ENCODE results near the gene BCL7A.
"Not testable (repeated sequence)": the region's sequence is repeated elsewhere in the genome, so short reads cannot be mapped to it uniquely, and the experiment has no call there.

BCL7A gene

DNA sequence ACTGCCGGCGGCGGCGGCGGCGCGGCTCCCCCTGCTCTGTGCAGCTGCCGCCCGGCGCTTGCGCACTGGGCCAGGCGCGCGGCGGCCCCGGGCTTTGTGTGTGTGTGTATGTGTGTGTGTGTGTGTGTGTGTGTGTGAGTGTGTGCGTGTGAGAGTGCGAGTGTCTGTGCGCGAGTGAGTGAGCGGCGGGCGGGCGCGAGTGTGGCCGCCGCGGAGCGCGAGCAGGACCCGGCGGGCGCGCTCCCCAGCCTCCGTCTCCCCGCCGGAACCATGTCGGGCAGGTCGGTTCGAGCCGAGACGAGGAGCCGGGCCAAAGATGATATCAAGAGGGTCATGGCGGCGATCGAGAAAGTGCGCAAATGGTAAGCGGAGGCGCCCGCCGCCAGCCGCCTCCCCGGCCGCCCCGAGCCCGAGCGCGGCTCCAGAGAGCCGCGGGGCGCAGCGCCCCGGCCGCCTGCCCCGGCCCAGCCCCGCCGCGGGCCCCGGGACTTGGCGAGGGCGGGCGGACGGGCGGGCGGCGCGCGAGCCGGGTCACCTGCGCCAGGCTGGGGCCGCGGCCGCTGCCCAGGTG is at the start of gene BCL7A:
Gene BCL7A (plus strand): TSS at position 63 of the 571 bp plus-strand sequence. CDS start 208 bp downstream, at position 271.
- Histone ChIP-seq H3K9me3 (ENCODE audit: control insufficient read depth, insufficient read depth, low read length) (no peaks in the 10 kb centered on the region), H3K4me1 (ENCODE audit: insufficient read depth, low read length) (no peaks in the 10 kb centered on the region), H3K9ac (ENCODE audit: low read depth, low read length) (peak within 1 kb of the TSS; percentile 55), H3K36me3 (ENCODE audit: insufficient read depth, low read length) (no peaks in the 10 kb centered on the region)

DNA sequence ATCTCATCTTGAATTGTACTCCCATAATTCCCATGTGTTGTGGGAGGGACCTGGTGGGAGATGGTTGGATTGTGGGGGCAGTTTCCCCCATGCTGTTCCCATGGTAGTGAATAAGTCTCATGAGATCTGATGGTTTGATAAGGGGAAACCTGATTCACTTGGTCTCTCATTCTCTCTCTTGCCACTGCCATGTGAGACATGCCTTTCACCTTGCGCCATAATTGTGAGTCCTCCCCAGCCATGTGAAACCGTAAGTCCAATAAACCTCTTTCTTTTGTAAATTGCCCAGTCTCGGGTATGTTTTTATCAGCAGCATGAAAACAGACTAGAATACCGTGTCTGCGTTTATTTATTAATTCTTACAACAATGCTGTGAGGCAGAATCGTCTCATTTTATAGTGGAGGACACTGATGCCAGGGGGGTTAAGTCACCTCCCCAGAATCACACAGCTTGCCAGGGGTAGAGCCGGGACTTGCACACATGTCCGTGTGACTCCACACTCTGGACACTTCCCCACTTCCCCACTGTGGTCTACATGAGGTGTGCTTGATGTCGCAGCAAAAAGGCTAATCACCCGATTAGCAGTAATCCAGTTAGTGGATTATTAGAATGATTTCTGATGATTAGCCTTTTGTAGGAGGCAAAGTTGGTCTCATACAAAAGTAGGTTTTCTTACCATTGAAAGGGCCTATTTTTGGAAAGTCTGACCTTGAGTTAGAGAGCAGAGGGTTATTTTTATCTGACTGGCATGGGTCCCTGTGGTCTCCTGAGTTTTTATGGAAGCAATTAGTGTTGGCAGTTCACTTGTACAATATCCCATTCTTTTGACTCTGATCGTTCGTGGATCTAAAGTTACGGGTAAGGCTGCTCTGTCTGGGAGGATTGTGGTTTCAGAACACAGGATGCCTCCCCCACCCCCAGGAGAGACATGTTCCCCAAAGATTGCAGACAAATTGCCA is 47.4 kb upstream of the BCL7A start:
- H3K9me3 ChIP-seq (ENCODE audit: control insufficient read depth, insufficient read depth, low read length), result 0 out of 2 replicates have a peak, but pooled peaks cover 4% of the 10 kb centered on the region
- no peaks in the 10 kb centered on the region for H3K36me3 ChIP-seq (ENCODE audit: insufficient read depth, low read length)
- H3K9ac ChIP-seq (ENCODE audit: low read depth, low read length), result no peak overlapping the region
- H3K4me1 ChIP-seq (ENCODE audit: insufficient read depth, low read length), result no peaks in the 10 kb centered on the region

DNA sequence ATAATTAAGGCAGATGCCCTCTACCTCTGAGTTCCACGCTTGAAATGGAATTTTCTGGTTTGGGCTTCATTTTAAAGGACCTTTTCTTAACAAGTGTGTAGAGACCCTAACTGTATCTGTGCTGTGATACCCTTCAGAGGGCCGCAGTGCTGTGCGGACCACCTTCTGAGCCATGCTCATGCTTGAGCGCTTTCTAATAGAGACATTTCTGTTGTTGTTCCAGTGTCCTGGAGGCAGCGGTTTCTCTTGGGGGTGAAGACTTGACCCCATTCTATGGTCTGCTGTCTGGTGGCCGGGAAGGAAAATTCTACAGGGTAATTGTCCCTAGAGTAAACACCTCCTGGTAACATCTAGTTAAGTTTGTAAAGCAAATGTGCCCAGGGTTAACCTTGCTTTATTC is 46.7 kb upstream of the BCL7A start:
- H3K9me3 ChIP-seq (ENCODE audit: control insufficient read depth, insufficient read depth, low read length), result 0 out of 2 replicates have a peak, but pooled peaks cover 4% of the 10 kb centered on the region
- no peaks in the 10 kb centered on the region for H3K36me3 ChIP-seq (ENCODE audit: insufficient read depth, low read length)
- peaks cover 1% of the 10 kb centered on the region; the same call in 1 of the 2 replicates for H3K4me1 ChIP-seq (ENCODE audit: insufficient read depth, low read length)
- H3K9ac ChIP-seq (ENCODE audit: low read depth, low read length), result no peak overlapping the region

DNA sequence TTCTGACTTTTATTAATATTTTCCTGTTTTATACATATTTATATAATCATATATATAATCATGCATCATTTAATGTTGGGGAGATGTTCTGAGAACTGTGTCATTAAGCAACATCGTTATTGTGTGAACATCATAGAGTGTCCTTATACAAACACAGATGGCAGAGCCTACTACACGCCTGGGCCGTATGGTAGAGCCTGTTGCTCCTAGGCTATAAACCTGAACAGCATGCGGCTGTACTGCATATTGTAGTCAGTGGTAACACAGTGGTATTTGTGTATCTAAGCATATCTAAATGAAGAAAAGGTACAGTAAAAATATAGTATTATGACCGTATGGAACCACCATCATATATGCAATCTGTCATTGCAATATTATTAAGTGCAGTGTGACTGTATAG is 44.7 kb upstream of the BCL7A start:
- H3K36me3 ChIP-seq (ENCODE audit: insufficient read depth, low read length), result no peaks in the 10 kb centered on the region
- no peak overlapping the region for H3K9ac ChIP-seq (ENCODE audit: low read depth, low read length)
- H3K9me3 ChIP-seq (ENCODE audit: control insufficient read depth, insufficient read depth, low read length), result 0 out of 2 replicates have a peak, but pooled peaks cover 4% of the 10 kb centered on the region
- peaks cover 8% of the 10 kb centered on the region; the same call in 1 of the 2 replicates for H3K4me1 ChIP-seq (ENCODE audit: insufficient read depth, low read length)

DNA sequence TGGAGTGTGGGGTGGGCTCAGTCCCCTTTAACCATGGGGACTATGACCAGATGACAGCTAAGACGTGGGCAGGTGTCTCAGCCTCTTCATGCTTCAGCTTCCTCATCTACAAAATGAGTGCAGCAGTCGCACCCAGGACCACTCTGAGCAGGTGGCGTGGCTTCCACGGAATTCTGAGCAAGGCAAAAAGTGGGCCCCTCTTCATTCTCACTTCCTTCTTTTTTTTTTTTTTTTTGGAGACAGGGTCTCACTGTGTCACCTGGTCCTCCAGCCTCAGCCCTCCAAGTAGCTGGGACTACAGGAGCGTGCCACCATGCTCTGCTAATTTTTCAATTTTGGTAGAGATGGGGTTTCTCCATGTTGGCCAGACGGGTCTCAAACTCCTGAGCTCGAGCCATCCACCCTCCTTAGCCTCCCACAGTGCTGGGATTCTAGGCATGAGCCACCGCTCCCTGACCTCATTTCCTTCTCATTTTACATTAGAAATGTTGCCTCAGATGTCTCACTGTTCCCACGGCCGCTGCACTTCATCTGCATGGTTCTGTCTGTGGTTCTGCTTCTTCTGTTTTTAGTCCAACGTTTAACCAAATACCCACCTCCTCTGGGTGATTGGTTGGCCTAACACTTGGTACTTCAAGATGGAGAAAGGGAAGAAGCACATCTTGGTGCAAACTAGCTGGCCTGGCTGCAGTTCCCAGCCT is 41.3 kb upstream of the BCL7A start:
- peaks cover 8% of the 10 kb centered on the region; the same call in 1 of the 2 replicates for H3K4me1 ChIP-seq (ENCODE audit: insufficient read depth, low read length)
- H3K36me3 ChIP-seq (ENCODE audit: insufficient read depth, low read length), result no peaks in the 10 kb centered on the region
- H3K9ac ChIP-seq (ENCODE audit: low read depth, low read length), result no peak overlapping the region
- no peaks in the 10 kb centered on the region for H3K9me3 ChIP-seq (ENCODE audit: control insufficient read depth, insufficient read depth, low read length)

DNA sequence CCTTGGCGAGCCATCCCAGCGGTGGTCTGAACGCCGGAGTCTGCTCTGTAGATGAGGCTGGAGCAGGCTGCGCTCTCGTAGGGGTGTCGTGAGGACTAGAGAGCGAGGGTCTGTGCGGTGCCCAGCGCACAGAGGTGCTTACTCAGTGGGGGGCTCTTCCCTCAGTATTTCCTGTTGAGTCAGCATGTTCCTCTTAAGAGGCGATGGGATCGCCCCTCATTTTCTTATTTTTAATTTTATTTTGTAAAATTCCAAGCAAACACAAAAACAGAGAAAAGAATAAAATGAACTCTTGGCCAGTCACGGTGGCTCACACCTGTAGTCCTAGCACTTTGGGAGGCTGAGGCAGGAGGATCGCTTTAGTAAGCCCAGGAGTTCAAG is 40.8 kb upstream of the BCL7A start:
- Histone ChIP-seq H3K9ac (ENCODE audit: low read depth, low read length) (no peak overlapping the region), H3K9me3 (ENCODE audit: control insufficient read depth, insufficient read depth, low read length) (no peaks in the 10 kb centered on the region), H3K36me3 (ENCODE audit: insufficient read depth, low read length) (no peaks in the 10 kb centered on the region), H3K4me1 (ENCODE audit: insufficient read depth, low read length) (peaks cover 8% of the 10 kb centered on the region; the same call in 1 of the 2 replicates)

DNA sequence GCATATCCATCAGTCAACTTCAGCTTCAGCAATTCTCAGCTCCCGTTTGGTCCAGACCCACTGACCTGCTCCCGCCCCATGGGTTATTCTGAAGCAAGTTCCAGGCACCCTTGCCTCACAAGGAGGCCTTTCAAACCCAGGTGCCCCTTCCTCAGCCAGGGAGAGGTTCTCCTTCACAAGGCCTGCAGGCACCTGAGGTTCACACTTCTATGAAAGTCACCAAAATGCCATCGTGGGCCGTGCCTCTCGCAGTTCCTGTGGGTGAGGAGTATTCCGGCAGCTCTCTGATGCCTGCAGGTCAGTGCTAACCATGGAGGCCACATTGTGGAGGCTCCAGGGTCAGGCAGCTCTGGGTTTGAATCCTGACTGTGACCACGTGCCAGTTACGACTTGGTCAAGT is 40.2 kb upstream of the BCL7A start:
- H3K9ac ChIP-seq (ENCODE audit: low read depth, low read length), result no peak overlapping the region
- no peaks in the 10 kb centered on the region for H3K9me3 ChIP-seq (ENCODE audit: control insufficient read depth, insufficient read depth, low read length)
- H3K36me3 ChIP-seq (ENCODE audit: insufficient read depth, low read length), result no peaks in the 10 kb centered on the region
- H3K4me1 ChIP-seq (ENCODE audit: insufficient read depth, low read length), result peaks cover 8% of the 10 kb centered on the region; the same call in 1 of the 2 replicates

DNA sequence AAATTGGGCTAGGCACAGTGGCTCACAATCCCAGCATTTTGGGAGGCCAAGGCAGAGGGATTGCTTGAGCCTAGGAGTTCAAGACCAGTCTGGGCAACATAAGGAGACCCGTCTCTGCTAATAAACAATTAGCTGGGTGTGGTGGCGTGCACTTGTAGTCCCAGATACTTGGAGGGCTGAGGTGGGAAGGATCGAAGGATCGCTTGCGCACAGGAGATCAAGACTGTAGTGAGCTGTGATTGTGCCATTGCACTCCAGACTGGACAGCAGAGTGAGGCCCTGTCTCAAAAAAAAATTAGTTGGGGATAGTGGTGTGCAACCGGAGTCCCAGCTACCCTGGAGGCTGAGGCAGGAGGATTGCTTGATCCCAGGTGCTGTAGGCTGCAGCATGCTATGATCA is 38.7 kb upstream of the BCL7A start:
- Histone ChIP-seq H3K36me3 (ENCODE audit: insufficient read depth, low read length) (no peaks in the 10 kb centered on the region), H3K9me3 (ENCODE audit: control insufficient read depth, insufficient read depth, low read length) (no peaks in the 10 kb centered on the region), H3K4me1 (ENCODE audit: insufficient read depth, low read length) (peaks cover 8% of the 10 kb centered on the region; the same call in 1 of the 2 replicates), H3K9ac (ENCODE audit: low read depth, low read length) (no peak overlapping the region)

DNA sequence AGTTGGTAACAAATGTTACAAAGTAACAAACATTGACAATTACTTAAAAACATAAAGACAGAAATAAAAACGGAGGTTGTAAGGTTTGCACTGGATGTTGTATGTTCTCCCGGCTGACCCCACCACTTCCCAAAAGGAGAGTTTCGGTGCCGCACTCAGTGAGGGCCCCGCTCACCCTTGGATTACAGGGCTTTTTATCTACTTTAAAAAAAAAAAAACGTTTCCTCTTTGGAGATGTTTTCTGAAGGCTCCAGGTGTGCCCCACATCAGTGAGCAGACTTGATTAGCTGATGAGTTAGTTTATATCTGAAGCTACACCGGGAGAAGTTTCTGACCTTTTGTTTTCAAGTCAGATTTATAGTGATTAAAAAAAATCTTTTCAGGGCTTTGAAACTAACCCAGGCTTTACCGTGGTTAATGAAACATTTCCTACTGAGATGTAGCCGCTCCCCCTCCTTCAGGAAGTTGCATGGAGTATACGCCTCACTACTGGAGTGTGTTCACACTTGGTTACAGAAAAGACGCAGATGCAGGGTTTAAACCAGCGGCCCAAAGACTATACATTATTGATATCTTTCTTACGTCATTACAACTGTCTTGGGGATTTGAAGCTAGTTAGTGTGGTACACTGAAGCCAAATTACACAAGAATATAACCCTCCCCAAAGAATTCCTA is 38.0 kb upstream of the BCL7A start:
- no peaks in the 10 kb centered on the region for H3K9me3 ChIP-seq (ENCODE audit: control insufficient read depth, insufficient read depth, low read length)
- H3K9ac ChIP-seq (ENCODE audit: low read depth, low read length), result no peak overlapping the region
- peaks cover 8% of the 10 kb centered on the region; the same call in 1 of the 2 replicates for H3K4me1 ChIP-seq (ENCODE audit: insufficient read depth, low read length)
- no peaks in the 10 kb centered on the region for H3K36me3 ChIP-seq (ENCODE audit: insufficient read depth, low read length)

DNA sequence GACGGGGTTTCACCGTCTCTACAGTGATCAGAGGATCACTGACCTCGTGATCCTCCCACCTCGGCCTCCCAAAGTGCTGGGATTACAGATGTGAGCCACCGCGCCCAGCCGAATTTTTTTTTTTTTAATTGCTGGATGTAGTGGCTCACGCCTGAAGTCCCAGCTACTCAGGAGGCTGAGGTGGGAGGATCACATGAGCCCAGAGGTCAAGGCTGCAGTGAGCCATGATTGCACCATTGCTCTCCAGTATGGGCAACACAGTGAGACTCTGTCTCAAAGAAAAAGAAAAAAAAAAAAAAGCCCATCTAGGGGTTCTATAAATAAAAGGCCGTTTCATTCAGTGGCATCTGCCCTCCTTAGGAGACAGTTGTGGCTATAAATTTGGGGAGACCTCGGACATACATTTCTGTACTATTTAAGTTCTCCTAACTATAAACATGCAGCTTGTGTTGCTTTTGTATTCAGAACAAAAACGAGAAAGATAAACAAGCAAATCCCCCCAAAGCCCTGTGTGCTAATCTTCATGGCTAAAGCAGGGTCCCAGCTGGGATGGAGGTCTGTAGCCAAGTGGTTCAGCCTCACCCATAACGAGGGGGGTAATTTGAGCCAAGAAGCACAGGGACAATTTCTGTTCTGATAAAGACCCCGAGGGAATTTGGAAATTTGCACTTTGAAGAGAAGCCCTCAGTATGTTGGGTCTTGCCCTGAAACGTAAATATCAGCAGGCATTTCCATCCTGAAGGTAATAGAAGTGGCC is 35.0 kb upstream of the BCL7A start:
- Histone ChIP-seq H3K9ac (ENCODE audit: low read depth, low read length) (no peak overlapping the region), H3K4me1 (ENCODE audit: insufficient read depth, low read length) (no peaks in the 10 kb centered on the region), H3K36me3 (ENCODE audit: insufficient read depth, low read length) (no peaks in the 10 kb centered on the region), H3K9me3 (ENCODE audit: control insufficient read depth, insufficient read depth, low read length) (no peaks in the 10 kb centered on the region)

DNA sequence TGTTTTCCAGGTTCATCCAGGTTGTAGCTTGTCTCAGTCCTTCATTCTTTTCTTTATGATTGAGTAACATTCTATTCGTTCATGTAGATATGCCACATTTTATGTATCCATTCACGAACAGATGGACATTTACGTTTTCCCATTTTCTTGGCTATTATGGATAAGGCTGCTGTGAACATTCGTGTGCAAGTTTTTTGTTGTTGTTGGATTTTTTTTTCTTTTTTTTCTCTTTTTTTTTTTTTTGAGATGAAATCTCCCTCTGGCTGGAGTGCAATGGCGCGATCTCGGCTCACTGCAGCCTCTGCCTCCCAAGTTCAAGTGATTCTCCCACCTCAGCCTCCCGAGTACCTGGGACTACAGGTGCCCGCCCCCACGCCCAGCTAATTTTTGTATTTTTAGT is 33.2 kb upstream of the BCL7A start:
- not testable (repeated sequence) for H3K36me3 ChIP-seq (ENCODE audit: insufficient read depth, low read length); H3K9me3 ChIP-seq (ENCODE audit: control insufficient read depth, insufficient read depth, low read length); H3K9ac ChIP-seq (ENCODE audit: low read depth, low read length); H3K4me1 ChIP-seq (ENCODE audit: insufficient read depth, low read length)

DNA sequence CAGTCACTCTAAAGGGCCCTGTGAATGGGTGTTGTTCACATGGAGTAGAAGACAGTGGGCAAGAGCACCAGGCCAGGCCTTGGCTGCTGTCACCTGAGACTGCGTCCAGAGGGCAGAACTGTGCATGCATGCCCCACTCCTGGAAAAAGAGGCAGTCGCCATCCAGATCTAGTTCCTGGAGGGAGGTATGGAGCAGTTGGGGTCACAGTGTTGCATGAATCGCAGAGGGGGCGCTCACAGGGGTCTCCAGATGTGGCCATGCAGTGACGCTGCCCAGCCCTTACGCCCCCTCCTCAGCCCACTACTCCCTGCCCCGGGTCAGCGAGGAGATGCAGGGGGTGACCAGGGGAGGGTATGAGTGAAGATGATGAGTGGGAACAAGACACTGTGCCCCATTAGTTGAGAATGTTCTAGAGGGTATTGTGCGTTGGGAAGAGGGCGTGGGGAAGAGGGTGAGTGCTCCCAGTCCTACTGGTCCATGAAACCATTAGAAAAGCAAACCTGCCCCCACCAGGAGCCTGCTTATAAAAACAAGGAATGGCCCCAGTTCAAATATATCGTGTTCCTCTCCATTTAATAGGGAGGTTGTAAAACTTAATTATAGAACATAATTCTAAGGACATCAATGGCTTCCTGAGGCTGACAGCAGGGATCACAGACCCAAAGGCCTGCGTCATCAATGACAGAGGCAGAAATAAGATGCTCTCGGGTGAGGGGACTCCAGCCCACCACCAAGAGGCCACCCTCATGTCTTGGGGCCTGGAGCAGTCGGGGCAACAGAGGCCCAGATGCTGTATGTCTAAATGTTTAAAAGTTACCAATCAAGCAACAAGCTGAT is 32.2 kb upstream of the BCL7A start:
- Histone ChIP-seq H3K4me1 (ENCODE audit: insufficient read depth, low read length) (no peaks in the 10 kb centered on the region), H3K36me3 (ENCODE audit: insufficient read depth, low read length) (no peaks in the 10 kb centered on the region), H3K9me3 (ENCODE audit: control insufficient read depth, insufficient read depth, low read length) (no peaks in the 10 kb centered on the region), H3K9ac (ENCODE audit: low read depth, low read length) (no peak overlapping the region)

DNA sequence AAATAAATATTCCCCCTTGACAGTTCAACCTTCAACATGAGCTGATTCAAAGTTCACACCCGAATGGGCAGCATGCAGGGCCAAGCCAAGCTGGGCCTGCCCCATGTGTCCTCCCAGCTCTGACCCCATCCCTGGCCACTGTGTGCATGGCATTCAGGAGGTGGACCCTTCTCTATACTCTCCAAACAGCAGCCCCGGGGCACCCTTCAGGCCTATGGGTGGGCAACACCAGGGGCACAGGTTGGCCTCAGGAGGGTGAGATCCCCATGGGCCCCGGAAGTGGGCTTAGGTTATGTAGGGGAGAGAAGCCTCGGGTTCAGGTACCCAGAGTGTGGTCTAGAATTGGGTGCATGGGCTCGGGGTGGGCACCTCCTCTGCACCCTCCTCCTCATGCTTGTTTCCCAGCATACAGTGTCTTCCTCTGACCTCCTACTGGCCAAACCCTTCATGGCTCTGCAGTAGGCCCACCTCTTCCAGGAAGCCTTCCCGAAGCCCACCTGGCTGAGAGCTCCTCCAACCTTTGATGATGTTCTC is 31.5 kb upstream of the BCL7A start:
- Histone ChIP-seq H3K9ac (ENCODE audit: low read depth, low read length) (no peak overlapping the region), H3K9me3 (ENCODE audit: control insufficient read depth, insufficient read depth, low read length) (no peaks in the 10 kb centered on the region), H3K4me1 (ENCODE audit: insufficient read depth, low read length) (no peaks in the 10 kb centered on the region), H3K36me3 (ENCODE audit: insufficient read depth, low read length) (no peaks in the 10 kb centered on the region)

Data from ES-I3 (cell line).